ENCODE measurements around the gene TAAR9. TPM values are rescaled to one million over a fixed set of nuclear protein-coding genes. Genes with fewer than 3 reads are reported as not detected.

The TAAR9 gene
- total RNA-seq, 1 donor from 2014 or later: not detected

DNA sequence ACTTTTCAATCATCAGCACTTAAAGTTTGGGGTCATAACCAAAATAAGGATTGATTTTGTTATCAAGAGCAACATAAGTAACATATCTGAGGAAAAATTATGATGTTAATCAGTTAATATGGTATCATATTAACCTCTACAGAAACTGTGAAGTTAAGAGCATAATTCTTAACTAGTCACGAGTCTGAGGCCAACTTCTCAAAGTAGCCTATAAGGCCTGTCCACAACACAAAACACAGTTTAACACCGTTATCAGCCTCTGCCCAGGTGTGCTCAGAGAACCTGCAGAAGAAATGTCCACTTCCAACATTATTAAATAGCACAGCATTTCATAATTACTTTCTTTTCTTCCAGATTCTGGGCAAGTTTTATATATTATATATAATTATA is 26.3 kb upstream of the TAAR9 start:
- H2AFZ ChIP-seq (replicated peaks): no peak overlapping the region
- H3K79me2 ChIP-seq (ENCODE audit: low read depth): peaks cover 57% of the 10 kb centered on the region
- no peak overlapping the region for H3K27ac ChIP-seq
- no peaks in the 10 kb centered on the region for H3K9me3 ChIP-seq (ENCODE audit: low read depth)
- H3K36me3 Mint-ChIP-seq: peaks cover 7% of the 10 kb centered on the region
- H3K27me3 ChIP-seq: peaks cover 13% of the 10 kb centered on the region
- H4K20me1 ChIP-seq (ENCODE audit: low read depth): peaks cover 23% of the 10 kb centered on the region
- no peaks in the 10 kb centered on the region for H3K9me3 Mint-ChIP-seq
- peak overlapping the region; percentile 78 for H3K4me2 ChIP-seq
- H3K27me3 Mint-ChIP-seq (ENCODE audit: insufficient read depth, low read depth): peaks cover 6% of the 10 kb centered on the region
- no peaks in the 10 kb centered on the region for H3K36me3 ChIP-seq
- peak overlapping the region; percentile 91 for H3K4me3 Mint-ChIP-seq
- peaks cover 17% of the 10 kb centered on the region for H3K4me1 Mint-ChIP-seq
- no peak for DNase-seq (ENCODE audit: low spot score)
- H3K27ac Mint-ChIP-seq: no peak overlapping the region
- peak overlapping the region; percentile 75 for H3K4me3 ChIP-seq
- no peak overlapping the region for H3K9ac ChIP-seq
- peaks cover 13% of the 10 kb centered on the region for H3K4me1 ChIP-seq
- TF ChIP-seq EZH2 (IDR thresholded peaks at IDR 0.05) (no peak), EZH2phosphoT487 (IDR thresholded peaks at IDR 0.05) (no peak)
- TF ChIP-seq, protein P1, sequence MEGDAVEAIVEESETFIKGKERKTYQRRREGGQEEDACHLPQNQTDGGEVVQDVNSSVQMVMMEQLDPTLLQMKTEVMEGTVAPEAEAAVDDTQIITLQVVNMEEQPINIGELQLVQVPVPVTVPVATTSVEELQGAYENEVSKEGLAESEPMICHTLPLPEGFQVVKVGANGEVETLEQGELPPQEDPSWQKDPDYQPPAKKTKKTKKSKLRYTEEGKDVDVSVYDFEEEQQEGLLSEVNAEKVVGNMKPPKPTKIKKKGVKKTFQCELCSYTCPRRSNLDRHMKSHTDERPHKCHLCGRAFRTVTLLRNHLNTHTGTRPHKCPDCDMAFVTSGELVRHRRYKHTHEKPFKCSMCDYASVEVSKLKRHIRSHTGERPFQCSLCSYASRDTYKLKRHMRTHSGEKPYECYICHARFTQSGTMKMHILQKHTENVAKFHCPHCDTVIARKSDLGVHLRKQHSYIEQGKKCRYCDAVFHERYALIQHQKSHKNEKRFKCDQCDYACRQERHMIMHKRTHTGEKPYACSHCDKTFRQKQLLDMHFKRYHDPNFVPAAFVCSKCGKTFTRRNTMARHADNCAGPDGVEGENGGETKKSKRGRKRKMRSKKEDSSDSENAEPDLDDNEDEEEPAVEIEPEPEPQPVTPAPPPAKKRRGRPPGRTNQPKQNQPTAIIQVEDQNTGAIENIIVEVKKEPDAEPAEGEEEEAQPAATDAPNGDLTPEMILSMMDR (IDR thresholded peaks at IDR 0.05): no peak
- H3F3A ChIP-seq (ENCODE audit: low read depth): no peaks in the 10 kb centered on the region

DNA sequence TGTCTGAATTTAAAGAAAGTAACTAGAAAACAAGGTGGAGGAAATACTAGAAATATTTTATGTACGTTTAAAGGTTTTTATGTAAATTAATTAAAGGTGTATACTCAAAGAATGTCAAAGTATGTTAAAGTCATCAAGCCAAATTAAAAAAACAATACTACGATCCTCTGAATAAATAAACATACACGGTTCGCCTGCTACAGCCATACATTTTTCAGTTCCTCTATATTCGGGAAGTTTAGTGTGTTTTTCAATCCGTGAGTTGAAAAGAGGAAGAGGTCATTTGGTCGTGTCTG is 25.8 kb upstream of the TAAR9 start:
- H3K27me3 ChIP-seq: peaks cover 13% of the 10 kb centered on the region
- peak overlapping the region; percentile 93 for H2AFZ ChIP-seq (replicated peaks)
- Mint-ChIP-seq H3K36me3 (peaks cover 5% of the 10 kb centered on the region), H3K4me1 (peaks cover 17% of the 10 kb centered on the region), H3K27me3 (ENCODE audit: insufficient read depth, low read depth) (peaks cover 6% of the 10 kb centered on the region), H3K9me3 (no peaks in the 10 kb centered on the region), H3K27ac (no peak overlapping the region), H3K4me3 (peak overlapping the region; percentile 91)
- TF ChIP-seq, protein P1 (IDR thresholded peaks at IDR 0.05): no peak
- no peak for TF ChIP-seq EZH2 (IDR thresholded peaks at IDR 0.05)
- TF ChIP-seq EZH2phosphoT487 (IDR thresholded peaks at IDR 0.05): no peak
- no peaks in the 10 kb centered on the region for H3F3A ChIP-seq (ENCODE audit: low read depth)
- peaks cover 52% of the 10 kb centered on the region for H3K79me2 ChIP-seq (ENCODE audit: low read depth)
- no peaks in the 10 kb centered on the region for H3K36me3 ChIP-seq
- H3K27ac ChIP-seq: no peak overlapping the region
- H3K9ac ChIP-seq: peak overlapping the region; percentile 23
- no peak for DNase-seq (ENCODE audit: low spot score)
- H3K4me1 ChIP-seq: peaks cover 13% of the 10 kb centered on the region
- peak overlapping the region; percentile 78 for H3K4me2 ChIP-seq
- H3K4me3 ChIP-seq: peak overlapping the region; percentile 75
- H4K20me1 ChIP-seq (ENCODE audit: low read depth): peaks cover 18% of the 10 kb centered on the region
- H3K9me3 ChIP-seq (ENCODE audit: low read depth): no peaks in the 10 kb centered on the region

DNA sequence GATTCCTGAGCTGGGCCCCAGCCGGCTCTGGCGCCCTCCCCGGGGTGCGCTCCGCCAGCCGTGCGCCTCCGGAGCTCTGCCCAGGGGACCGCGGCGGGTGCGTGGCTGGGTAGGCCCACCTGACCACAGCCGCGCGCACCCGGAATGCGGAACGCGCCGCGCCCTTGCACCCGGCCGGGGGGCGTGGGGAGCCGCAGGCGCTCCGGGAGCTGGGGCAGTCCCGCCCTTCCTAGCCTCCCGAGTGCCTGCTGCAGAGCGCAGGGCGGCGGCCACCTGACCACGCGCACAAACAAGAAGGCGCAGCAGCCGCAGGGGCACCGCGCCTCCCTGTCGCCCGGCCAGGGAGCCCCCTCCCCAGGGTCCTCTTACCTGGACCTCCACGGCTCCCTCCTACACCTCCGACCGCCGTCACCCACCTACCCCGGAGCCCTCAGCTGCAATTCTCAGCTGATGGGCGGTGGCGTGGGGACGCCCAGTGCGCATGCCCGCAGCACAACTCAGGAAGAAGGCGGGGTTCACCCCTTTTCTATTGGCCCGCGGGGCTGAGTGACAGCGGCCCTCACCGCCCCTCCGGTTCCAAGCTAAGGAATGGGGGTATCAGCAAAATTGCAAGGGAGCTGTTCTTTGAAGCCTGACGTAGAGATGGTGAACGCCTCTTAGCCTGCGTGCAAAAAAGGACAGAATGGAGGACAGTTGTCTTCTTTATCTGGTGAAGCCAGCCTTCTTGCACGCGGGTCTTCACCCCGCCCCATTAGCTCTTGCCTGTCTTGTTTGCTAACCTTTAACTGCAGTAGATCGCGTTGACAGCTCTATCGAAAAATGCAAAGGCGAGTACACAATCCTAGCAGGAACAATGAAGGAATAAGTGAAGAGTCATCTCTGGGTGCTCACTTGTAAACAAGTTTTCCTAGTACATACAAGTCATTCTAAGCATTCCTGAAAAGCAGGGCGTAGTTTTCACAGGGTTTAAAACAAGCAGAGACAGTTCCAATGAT is 25.1 kb upstream of the TAAR9 start, which contains the start of gene STX7:
Gene STX7 (minus strand): TSS at position 479 of the 995 bp plus-strand sequence. CDS start 9,586 bp downstream, outside the sequence.
- H3K27me3 ChIP-seq: peaks cover 13% of the 10 kb centered on the region
- H3K4me2 ChIP-seq: peak within 1 kb of the TSS; percentile 78
- peaks cover 17% of the 10 kb centered on the region for H3K4me1 Mint-ChIP-seq
- H3K4me1 ChIP-seq: peaks cover 13% of the 10 kb centered on the region
- H3K36me3 Mint-ChIP-seq: peaks cover 2% of the 10 kb centered on the region
- H3K9me3 Mint-ChIP-seq: no peaks in the 10 kb centered on the region
- no peaks in the 10 kb centered on the region for H3K9me3 ChIP-seq (ENCODE audit: low read depth)
- TF ChIP-seq EZH2 (IDR thresholded peaks at IDR 0.05): no peak
- no peak for TF ChIP-seq EZH2phosphoT487 (IDR thresholded peaks at IDR 0.05)
- TF ChIP-seq, protein P1 (IDR thresholded peaks at IDR 0.05): no peak
- peak within 1 kb of the TSS; percentile 23 for H3K9ac ChIP-seq
- H3F3A ChIP-seq (ENCODE audit: low read depth): no peaks in the 10 kb centered on the region
- DNase-seq (ENCODE audit: low spot score): peak; percentile 96
- peak within 1 kb of the TSS; percentile 93 for H2AFZ ChIP-seq (replicated peaks)
- H4K20me1 ChIP-seq (ENCODE audit: low read depth): peaks cover 13% of the 10 kb centered on the region
- peaks cover 6% of the 10 kb centered on the region for H3K27me3 Mint-ChIP-seq (ENCODE audit: insufficient read depth, low read depth)
- peaks cover 45% of the 10 kb centered on the region for H3K79me2 ChIP-seq (ENCODE audit: low read depth)
- H3K36me3 ChIP-seq: no peaks in the 10 kb centered on the region
- H3K4me3 ChIP-seq: peak within 1 kb of the TSS; percentile 75
- H3K4me3 Mint-ChIP-seq: peak within 1 kb of the TSS; percentile 97
- H3K27ac ChIP-seq: no peak within 1 kb of the TSS
- H3K27ac Mint-ChIP-seq: peak within 1 kb of the TSS; percentile 11

All from neural progenitor cell (in vitro differentiated cells).